Naive thymus-derived CD4-positive, alpha-beta T cell (primary cell): ENCODE results near the gene TCN2. TPM values are rescaled to one million over a fixed set of nuclear protein-coding genes. Genes with fewer than 3 reads are reported as not detected.

Experiments
- ATAC-seq: fragments of 150-1000 bp; cut with Tn5 transposase; 2 replicates; pipeline ENCODE4 v1.10.0; 2021; ENCODE audit warnings: mild to moderate bottlenecking, moderate library complexity
- CTCF ChIA-PET: fragments of 350-600 bp; sonication (Branson Sonifier 250); formaldehyde crosslinking; loops from one replicate; lab custom pipeline; 2021; ENCODE audit warnings: antibody characterized with exemption; lab: Charles Lee
- POLR2A ChIA-PET: fragments of 350-600 bp; sonication (Branson Sonifier 250); formaldehyde crosslinking; loops from one replicate; lab custom pipeline; 2021; ENCODE audit warnings: antibody characterized with exemption, inconsistent platforms; lab: Charles Lee
- DNase-seq, 9 donors: peaks; one replicate each; pipeline versions ENCODE4 v3.0.0 to v3.0.0-alpha.2; 2020 to 2022; ENCODE audit warnings: mixed read lengths in 1 of 9
- H3K27ac ChIP-seq: one replicate; pipeline ENCODE4 v1.7.0; 2013; ENCODE audit warnings: mild to moderate bottlenecking, low read depth, low read length, moderate library complexity
- H3K27me3 ChIP-seq, 2 donors: one replicate each; pipeline ENCODE4 v1.7.0; 2013; ENCODE audit warnings: low read length in 2 of 2, mild to moderate bottlenecking in 2 of 2, moderate library complexity in 2 of 2; ENCODE audit not compliant: control insufficient read depth in 2 of 2, insufficient read depth in 2 of 2
- H3K36me3 ChIP-seq, 3 experiments: 1 replicate in 2 of 3; 2 replicates in 1 of 3; pipeline ENCODE4 v1.7.0; 2013; ENCODE audit warnings: low read length in 3 of 3, mild to moderate bottlenecking in 3 of 3, moderate library complexity in 1 of 3; ENCODE audit not compliant: insufficient read depth in 3 of 3, control insufficient read depth in 2 of 3
- H3K4me1 ChIP-seq, 2 donors: one replicate each; pipeline ENCODE4 v1.7.0; 2013; ENCODE audit warnings: low read length in 2 of 2, mild to moderate bottlenecking in 2 of 2, moderate library complexity in 1 of 2; ENCODE audit not compliant: control insufficient read depth in 2 of 2, insufficient read depth in 2 of 2
- H3K4me3 ChIP-seq: 2 replicates; pipeline ENCODE4 v1.7.0; 2013; ENCODE audit warnings: mild to moderate bottlenecking, low read length
- H3K9me3 ChIP-seq, 3 experiments: 1 replicate in 2 of 3; 2 replicates in 1 of 3; pipeline ENCODE4 v1.7.0; 2013; ENCODE audit warnings: low read length in 3 of 3; ENCODE audit not compliant: control insufficient read depth in 2 of 3
- H3K27ac Mint-ChIP-seq, 9 donors: one replicate each; pipeline ENCODE4 v1.8.0; 2020 to 2022; ENCODE audit warnings: mixed read lengths in 9 of 9, mild to moderate bottlenecking in 8 of 9, moderate library complexity in 5 of 9, inconsistent platforms in 2 of 9
- H3K27me3 Mint-ChIP-seq, 5 donors: one replicate each; pipeline ENCODE4 v1.8.0; 2021 to 2022; ENCODE audit warnings: mixed read lengths in 5 of 5, mild to moderate bottlenecking in 1 of 5
- H3K36me3 Mint-ChIP-seq, 5 donors: one replicate each; pipeline ENCODE4 v1.8.0; 2020 to 2022; ENCODE audit warnings: mixed read lengths in 5 of 5, mild to moderate bottlenecking in 3 of 5, inconsistent platforms in 1 of 5
- H3K4me1 Mint-ChIP-seq, 7 donors: one replicate each; pipeline ENCODE4 v1.8.0; 2020 to 2022; ENCODE audit warnings: mixed read lengths in 7 of 7, mild to moderate bottlenecking in 3 of 7, inconsistent platforms in 1 of 7
- H3K4me3 Mint-ChIP-seq, 10 donors: one replicate each; pipeline ENCODE4 v1.8.0; 2020 to 2022; ENCODE audit warnings: mild to moderate bottlenecking in 10 of 10, mixed read lengths in 10 of 10, moderate library complexity in 6 of 10, inconsistent platforms in 2 of 10
- H3K9me3 Mint-ChIP-seq, 11 donors: one replicate each; pipeline ENCODE4 v1.8.0; 2020 to 2022; ENCODE audit warnings: mixed read lengths in 11 of 11, mild to moderate bottlenecking in 4 of 11, inconsistent platforms in 1 of 11, moderate library complexity in 1 of 11
- intact Hi-C, 2 donors: fragments of 100-400 bp; cut with micrococcal nuclease; formaldehyde crosslinking; loops; one replicate each; pipeline ENCODE4 v1.15.1; 2023
- polyA plus RNA-seq, 2 donors: library from polyadenylated mRNA; unstranded; fragments of 300-500 nt; fragmentation: Illumina TruSeq; gene quantifications; one replicate each; pipeline ENCODE4 v1.2.3, GENCODE V29; 2021
- total RNA-seq, 6 experiments: library from RNA in 5 of 6; stranded (reverse) in 5 of 6; gene quantifications; 1 replicate in 5 of 6; 2 replicates in 1 of 6; pipeline ENCODE4 v1.2.3 and lab custom pipeline; 2021 to 2026

Gene TCN2
- total and polyA plus RNA-seq, 7 experiments from 2014 or later, result 0.57 to 8.9 (median 0.80) TPM

GRCh38 chr22:30652852-30653251 lies 45.9 kb downstream of the TCN2 start:
- Mint-ChIP-seq H3K4me1 (peaks cover 0 to 29% (median 0%) of the 10 kb centered on the region in 7 donors), H3K9me3 (no peaks in the 10 kb centered on the region), H3K36me3 (peaks cover 0 to 11% (median 9%) of the 10 kb centered on the region in 5 donors), H3K27me3 (no peaks in the 10 kb centered on the region), H3K4me3 (no peak overlapping the region), H3K27ac (no peak overlapping the region)
- CTCF ChIA-PET, result no interaction called here
- DNase-seq, result no peak
- Histone ChIP-seq H3K27ac (no peak overlapping the region), H3K9me3 (no peaks in the 10 kb centered on the region), H3K27me3 (no peaks in the 10 kb centered on the region), H3K4me3 (no peak overlapping the region), H3K36me3 (no peaks in the 10 kb centered on the region), H3K4me1 (no peaks in the 10 kb centered on the region)
- no peak for ATAC-seq
- intact Hi-C loops, result no loop called here
- POLR2A ChIA-PET, result no interaction called here

GRCh38 chr22:30654361-30654760 lies 47.4 kb downstream of the TCN2 start:
- CTCF ChIA-PET, result no interaction called here
- intact Hi-C loops, result no loop called here
- Mint-ChIP-seq H3K4me1 (peaks cover 0 to 23% (median 0%) of the 10 kb centered on the region in 7 donors), H3K27ac (no peak overlapping the region), H3K4me3 (no peak overlapping the region), H3K9me3 (no peaks in the 10 kb centered on the region), H3K27me3 (no peaks in the 10 kb centered on the region), H3K36me3 (peaks cover 0 to 18% (median 11%) of the 10 kb centered on the region in 5 donors)
- H3K4me3 ChIP-seq, result no peak overlapping the region
- DNase-seq (no peak), ATAC-seq (no peak)
- H3K36me3 ChIP-seq, result no peaks in the 10 kb centered on the region
- no peak overlapping the region for H3K27ac ChIP-seq
- H3K4me1 ChIP-seq, result no peaks in the 10 kb centered on the region
- POLR2A ChIA-PET, result no interaction called here
- no peaks in the 10 kb centered on the region for H3K27me3 ChIP-seq
- H3K9me3 ChIP-seq, result no peaks in the 10 kb centered on the region

- peaks cover 0 to 15% (median 7%) of the 10 kb centered on the region in 7 donors for H3K4me1 Mint-ChIP-seq
- Histone ChIP-seq H3K36me3 (no peaks in the 10 kb centered on the region), H3K27ac (no peak overlapping the region), H3K4me3 (no peak overlapping the region), H3K9me3 (no peaks in the 10 kb centered on the region), H3K27me3 (no peaks in the 10 kb centered on the region), H3K4me1 (no peaks in the 10 kb centered on the region)
- ChIA-PET CTCF (no interaction called here), POLR2A (interaction anchor here (0.6 kb wide), 3 partner anchors 326 to 618 kb away, joined by 5 to 6 read pairs (median 5); no protein-coding TSS in a partner anchor)
- ATAC-seq (no peak), DNase-seq (no peak)
- no peak overlapping the region for H3K27ac Mint-ChIP-seq
- no peak overlapping the region for H3K4me3 Mint-ChIP-seq
- H3K9me3 Mint-ChIP-seq, result no peaks in the 10 kb centered on the region
- H3K36me3 Mint-ChIP-seq, result peaks cover 0 to 30% (median 19%) of the 10 kb centered on the region in 5 donors
- H3K27me3 Mint-ChIP-seq, result no peaks in the 10 kb centered on the region
- intact Hi-C loops, result no loop called here
Measured at GRCh38 chr22:30655532-30655931, 48.6 kb downstream of the TCN2 start.

- no peak for ATAC-seq
- Mint-ChIP-seq H3K27ac (no peak overlapping the region), H3K36me3 (peaks cover 6 to 46% (median 37%) of the 10 kb centered on the region in 5 donors), H3K9me3 (no peaks in the 10 kb centered on the region), H3K4me3 (no peak overlapping the region), H3K27me3 (no peaks in the 10 kb centered on the region), H3K4me1 (peaks cover 13 to 25% (median 18%) of the 10 kb centered on the region in 7 donors)
- H3K36me3 ChIP-seq, result peaks cover 0 to 28% (median 0%) of the 10 kb centered on the region in 3 experiments
- intact Hi-C loops, result no loop called here
- H3K27ac ChIP-seq, result no peak overlapping the region
- ChIA-PET POLR2A (no interaction called here), CTCF (interaction anchor here (1.9 kb wide), 1 partner anchor 27 kb away, joined by 7 read pairs; no protein-coding TSS in a partner anchor)
- DNase-seq, result no peak
- H3K27me3 ChIP-seq, result no peaks in the 10 kb centered on the region
- no peaks in the 10 kb centered on the region for H3K9me3 ChIP-seq
- H3K4me1 ChIP-seq, result peaks cover 4 to 6% of the 10 kb centered on the region in 2 donors
- H3K4me3 ChIP-seq, result no peak overlapping the region
Measured at GRCh38 chr22:30662040-30662439, 55.1 kb downstream of the TCN2 start.

GRCh38 chr22:30664798-30665197 lies 57.8 kb downstream of the TCN2 start:
- Histone ChIP-seq H3K36me3 (peaks cover 0 to 31% (median 0%) of the 10 kb centered on the region in 3 experiments), H3K4me3 (no peak overlapping the region), H3K27me3 (no peaks in the 10 kb centered on the region), H3K9me3 (no peaks in the 10 kb centered on the region), H3K4me1 (peaks cover 4 to 6% of the 10 kb centered on the region in 2 donors), H3K27ac (no peak overlapping the region)
- H3K9me3 Mint-ChIP-seq, result peaks cover 0 to 1% (median 0%) of the 10 kb centered on the region in 11 donors
- peak overlapping the region in 1 of 10 donors; percentile 53 for H3K4me3 Mint-ChIP-seq
- peaks cover 17 to 32% (median 23%) of the 10 kb centered on the region in 7 donors for H3K4me1 Mint-ChIP-seq
- H3K27me3 Mint-ChIP-seq, result peaks cover 0 to 4% (median 0%) of the 10 kb centered on the region in 5 donors
- POLR2A ChIA-PET, result no interaction called here
- DNase-seq (no peak), ATAC-seq (no peak)
- peak overlapping the region in 1 of 9 donors; percentile 16 for H3K27ac Mint-ChIP-seq
- H3K36me3 Mint-ChIP-seq, result peaks cover 6 to 41% (median 28%) of the 10 kb centered on the region in 5 donors
- intact Hi-C loops, result no loop called here
- CTCF ChIA-PET, result no interaction called here

GRCh38 chr22:30665266-30665665 lies 58.3 kb downstream of the TCN2 start:
- Histone ChIP-seq H3K27ac (no peak overlapping the region), H3K27me3 (no peaks in the 10 kb centered on the region), H3K36me3 (peaks cover 0 to 31% (median 0%) of the 10 kb centered on the region in 3 experiments), H3K4me1 (peaks cover 4 to 6% of the 10 kb centered on the region in 2 donors), H3K4me3 (no peak overlapping the region), H3K9me3 (no peaks in the 10 kb centered on the region)
- DNase-seq (no peak), ATAC-seq (no peak)
- H3K36me3 Mint-ChIP-seq, result peaks cover 6 to 36% (median 23%) of the 10 kb centered on the region in 5 donors
- peaks cover 0 to 1% (median 0%) of the 10 kb centered on the region in 11 donors for H3K9me3 Mint-ChIP-seq
- H3K4me1 Mint-ChIP-seq, result peaks cover 17 to 32% (median 23%) of the 10 kb centered on the region in 7 donors
- ChIA-PET CTCF (no interaction called here), POLR2A (no interaction called here)
- intact Hi-C loops, result no loop called here
- peak overlapping the region in 3 of 9 donors; percentile 56 to 74 (median 63) for H3K27ac Mint-ChIP-seq
- peaks cover 0 to 4% (median 0%) of the 10 kb centered on the region in 5 donors for H3K27me3 Mint-ChIP-seq
- H3K4me3 Mint-ChIP-seq, result peak overlapping the region in 2 of 10 donors; percentile 24 to 93
